PC-9 (cell line): ENCODE data around the gene CREB1.

Experiments used
- EZH2 ChIP-seq: fragments of 200-600 bp; sonication (generic); IDR thresholded peaks from 2 replicates; pipeline ENCODE4 v1.8.0; 2017; ENCODE audit warnings: antibody characterized with exemption, low read depth
- TF ChIP-seq, protein P1 (sequence below): fragments of 200-600 bp; sonication (generic); conservative IDR thresholded peaks from 2 replicates; pipeline ENCODE4 v1.6.1; 2017; ENCODE audit warnings: mixed run types, antibody characterized with exemption, mild to moderate bottlenecking, moderate library complexity

DNA sequence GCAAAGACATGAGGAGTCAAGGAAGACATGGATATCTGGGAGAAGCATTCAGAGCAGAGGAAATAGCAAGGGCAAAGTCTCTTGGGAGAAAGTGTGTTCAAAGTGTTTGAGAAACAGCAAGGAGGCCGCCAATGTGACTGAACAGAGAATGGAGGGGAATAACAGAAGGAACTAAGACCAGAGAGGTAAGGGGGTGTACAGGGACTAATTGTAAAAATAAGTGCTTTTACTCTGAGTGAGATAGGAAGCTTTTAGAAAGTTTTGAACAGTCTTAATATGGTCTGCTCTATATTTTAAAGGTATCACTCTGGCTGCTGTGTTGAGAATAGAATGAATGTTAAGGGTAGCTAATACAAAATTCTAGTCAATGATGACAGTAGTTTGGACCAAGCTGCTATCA lies 6.8 kb upstream of the CREB1 start:
- TF ChIP-seq, protein P1, sequence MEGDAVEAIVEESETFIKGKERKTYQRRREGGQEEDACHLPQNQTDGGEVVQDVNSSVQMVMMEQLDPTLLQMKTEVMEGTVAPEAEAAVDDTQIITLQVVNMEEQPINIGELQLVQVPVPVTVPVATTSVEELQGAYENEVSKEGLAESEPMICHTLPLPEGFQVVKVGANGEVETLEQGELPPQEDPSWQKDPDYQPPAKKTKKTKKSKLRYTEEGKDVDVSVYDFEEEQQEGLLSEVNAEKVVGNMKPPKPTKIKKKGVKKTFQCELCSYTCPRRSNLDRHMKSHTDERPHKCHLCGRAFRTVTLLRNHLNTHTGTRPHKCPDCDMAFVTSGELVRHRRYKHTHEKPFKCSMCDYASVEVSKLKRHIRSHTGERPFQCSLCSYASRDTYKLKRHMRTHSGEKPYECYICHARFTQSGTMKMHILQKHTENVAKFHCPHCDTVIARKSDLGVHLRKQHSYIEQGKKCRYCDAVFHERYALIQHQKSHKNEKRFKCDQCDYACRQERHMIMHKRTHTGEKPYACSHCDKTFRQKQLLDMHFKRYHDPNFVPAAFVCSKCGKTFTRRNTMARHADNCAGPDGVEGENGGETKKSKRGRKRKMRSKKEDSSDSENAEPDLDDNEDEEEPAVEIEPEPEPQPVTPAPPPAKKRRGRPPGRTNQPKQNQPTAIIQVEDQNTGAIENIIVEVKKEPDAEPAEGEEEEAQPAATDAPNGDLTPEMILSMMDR: no peak
- TF ChIP-seq EZH2: no peak
